Measurements from ENCODE around the gene AKR1C2.
"Not testable (repeated sequence)": the region's sequence is repeated elsewhere in the genome, so short reads cannot be mapped to it uniquely, and the experiment has no call there.

AKR1C2 gene

DNA sequence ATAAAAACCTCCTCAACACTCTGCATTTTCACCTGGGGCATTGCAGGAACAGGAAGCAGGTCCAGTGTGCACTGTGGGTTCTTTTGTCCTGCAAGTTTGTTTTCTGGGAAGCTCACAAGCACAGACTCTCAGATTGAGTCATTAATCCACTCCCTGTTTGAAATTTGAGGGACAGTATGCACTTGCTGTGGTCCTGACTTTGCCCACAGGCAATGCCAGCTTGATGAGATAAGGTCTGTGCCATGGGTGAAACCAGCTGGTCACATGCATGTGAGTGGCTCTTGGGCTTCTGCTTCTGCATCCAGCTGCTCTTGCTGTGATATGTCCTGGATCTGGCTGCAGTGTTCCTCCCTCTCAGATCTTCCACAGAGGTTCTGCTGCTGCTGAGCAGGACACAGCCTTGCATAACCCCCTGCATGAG, 21.8 kb upstream of the AKR1C2 start:
- H3K4me3 ChIP-seq (ENCODE audit: low read depth, low read length), result not testable (repeated sequence)

DNA sequence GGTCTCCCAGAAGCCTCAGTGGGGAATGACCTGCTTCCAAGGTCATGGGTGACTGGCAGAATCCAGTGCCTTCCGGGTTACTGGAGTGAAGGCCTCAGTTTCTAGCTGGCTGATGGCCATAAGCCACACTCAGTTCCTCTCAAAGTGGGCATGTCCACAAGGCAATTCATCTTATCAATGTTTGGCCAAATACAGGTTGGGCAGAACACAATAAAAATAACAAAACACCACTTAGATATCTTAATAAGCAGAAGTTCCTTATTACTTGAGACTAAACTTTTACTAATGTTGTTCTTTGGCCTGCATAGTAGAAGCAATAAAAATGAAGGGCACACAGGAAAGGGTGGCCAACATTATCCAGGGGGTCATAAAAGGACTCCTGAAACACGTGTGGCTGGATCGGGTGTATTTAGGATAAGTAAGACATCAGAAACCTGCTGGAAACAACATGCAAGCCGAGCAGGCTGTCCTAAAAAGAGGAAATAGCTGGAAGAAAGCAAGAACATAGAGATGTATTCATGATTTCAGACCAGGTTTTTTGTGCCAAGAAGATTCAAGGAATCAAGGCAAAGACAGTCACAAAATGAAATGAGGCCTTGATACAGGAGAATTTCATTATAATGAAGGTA, 19.6 kb upstream of the AKR1C2 start:
- H3K4me3 ChIP-seq (ENCODE audit: low read depth, low read length), result no peak overlapping the region

DNA sequence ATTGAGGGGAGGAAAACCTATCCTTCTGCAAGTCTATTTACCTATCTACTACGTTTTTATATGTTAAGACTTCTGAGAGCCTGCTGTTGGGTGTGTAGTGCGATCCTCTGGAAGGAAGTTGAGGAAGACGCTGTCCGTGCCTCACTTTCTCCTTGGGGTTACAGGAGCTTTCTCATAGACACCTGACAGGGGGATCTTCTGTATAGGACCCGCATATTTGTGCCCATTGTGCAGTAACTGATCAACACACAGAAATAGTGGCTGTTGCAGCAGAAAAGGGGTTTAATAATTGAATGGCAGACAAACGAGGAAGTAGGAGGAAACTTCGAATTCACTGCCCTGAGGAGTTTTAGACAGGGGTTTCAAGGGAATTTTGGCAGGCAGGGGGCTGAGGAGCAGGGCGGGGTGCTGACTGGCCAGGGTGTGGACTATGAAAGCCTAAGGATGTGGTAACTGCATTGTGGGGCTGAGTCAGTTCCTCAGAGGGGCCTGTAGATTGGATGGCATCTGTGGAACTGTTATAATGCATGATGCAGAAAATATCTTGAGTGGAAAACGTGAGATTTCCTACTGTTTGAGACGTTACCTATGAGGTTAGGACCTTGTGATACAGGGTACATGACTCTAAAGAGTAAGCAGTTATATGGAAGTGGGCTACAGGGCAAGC, 18.1 kb upstream of the AKR1C2 start:
- H3K4me3 ChIP-seq (ENCODE audit: low read depth, low read length), result not testable (repeated sequence)

DNA sequence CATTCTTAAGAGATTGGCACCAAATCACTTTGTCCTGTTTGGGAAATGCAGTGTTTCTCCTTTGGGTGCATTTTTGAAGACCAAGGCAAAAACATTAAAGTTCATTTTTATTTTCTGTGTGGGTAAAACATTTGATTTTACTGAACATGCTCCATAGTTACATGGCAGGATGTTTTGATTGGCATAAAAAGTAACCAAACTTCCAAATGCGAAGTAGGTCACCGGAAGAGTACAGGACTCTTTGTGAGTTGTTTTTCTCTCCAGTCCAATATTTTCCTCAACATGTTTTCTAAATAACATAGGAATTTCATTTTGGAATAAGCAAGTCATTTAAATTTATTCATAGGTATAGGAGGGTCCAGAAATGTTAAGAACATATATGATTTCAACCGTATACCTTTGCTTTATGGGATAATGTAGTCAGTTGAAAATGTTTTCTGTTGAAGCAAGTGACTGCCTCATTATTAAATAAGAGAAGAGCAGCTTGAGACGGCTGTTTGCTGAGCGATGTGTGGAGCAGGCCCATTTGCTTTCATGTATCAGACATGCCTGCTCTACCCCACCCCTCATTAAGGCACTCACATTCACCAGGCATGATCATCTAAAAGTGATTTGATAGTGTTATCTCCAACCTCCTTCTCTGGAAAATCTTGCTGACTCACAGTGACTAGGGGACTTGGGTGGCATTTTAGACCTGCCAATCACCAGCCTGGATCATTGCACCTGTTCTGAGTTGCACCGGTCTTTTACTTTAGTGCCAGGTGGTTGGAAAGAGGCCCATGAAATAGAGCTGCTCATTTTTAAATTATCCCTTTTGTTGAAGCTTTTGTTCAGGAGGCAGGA, 16.3 kb upstream of the AKR1C2 start:
- H3K4me3 ChIP-seq (ENCODE audit: low read depth, low read length), result not testable (repeated sequence)

DNA sequence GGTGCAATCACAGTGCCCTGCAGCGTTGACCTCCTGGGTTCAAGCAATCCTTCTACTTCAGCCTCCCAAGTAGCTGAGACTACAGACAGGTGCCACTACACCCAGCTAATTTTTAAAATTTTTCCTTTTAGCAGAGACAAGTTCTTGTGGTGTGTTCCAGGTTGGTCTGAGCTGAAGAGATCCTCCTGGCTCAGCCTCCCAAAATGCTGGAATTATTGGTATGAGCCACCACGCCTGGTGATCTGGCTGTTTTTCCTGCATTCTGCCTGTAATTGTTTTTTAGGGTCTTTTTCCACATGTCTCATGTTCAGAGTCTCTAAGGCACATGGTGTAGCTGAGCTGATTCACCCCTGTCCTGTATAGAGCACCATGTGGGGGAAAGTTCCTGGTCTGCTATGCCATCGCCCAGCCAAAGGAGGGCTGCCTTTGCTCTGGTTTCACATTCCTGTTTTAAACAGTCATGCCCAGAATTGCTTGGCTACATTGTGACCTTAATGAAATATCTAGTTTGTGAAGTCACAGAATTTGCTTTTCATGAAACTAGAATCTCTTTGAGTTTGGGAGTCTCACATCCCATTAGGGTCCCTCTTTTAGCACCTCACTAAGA, 15.1 kb upstream of the AKR1C2 start:
- not testable (repeated sequence) for H3K4me3 ChIP-seq (ENCODE audit: low read depth, low read length)

DNA sequence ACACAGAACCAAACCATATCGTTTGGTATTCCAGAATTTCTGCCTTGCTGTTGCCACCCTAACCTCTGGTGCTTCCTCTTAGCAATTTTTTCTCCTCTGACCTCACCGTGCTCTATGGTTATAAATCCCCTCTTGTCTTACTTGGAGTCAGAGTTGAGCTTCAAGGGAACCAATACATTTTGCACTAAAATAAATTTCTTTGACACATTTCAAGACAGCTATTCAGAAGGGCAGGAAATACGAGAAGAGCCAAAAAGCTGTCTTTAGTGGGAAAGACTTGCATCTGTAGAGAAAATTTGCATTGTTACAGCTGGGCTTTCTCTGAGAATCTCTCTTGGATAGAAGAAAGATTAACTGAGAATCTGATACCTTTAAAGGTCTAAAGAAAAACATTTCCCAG, 14.5 kb upstream of the AKR1C2 start:
- H3K4me3 ChIP-seq (ENCODE audit: low read depth, low read length), result no peak overlapping the region

DNA sequence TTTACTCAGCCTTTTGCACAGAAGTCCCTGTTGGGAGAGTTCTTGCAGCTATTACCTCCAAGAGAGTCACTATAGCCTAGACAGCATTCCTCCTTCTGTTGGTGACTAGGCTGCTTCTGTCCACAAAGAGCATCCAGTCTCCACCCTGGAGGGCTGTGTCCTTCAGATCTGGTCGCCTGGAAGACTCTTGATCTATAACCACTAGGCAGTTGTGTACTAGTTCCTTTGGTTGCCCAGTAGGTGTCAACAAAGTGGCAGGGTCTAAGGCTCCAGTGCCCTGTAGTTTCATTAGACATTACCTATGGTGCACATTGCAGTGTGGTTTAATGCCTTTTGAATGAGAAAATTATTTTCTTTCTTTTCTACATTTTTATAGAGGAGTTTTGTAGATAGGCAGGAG, 11.3 kb upstream of the AKR1C2 start:
- H3K4me3 ChIP-seq (ENCODE audit: low read depth, low read length), result no peak overlapping the region

DNA sequence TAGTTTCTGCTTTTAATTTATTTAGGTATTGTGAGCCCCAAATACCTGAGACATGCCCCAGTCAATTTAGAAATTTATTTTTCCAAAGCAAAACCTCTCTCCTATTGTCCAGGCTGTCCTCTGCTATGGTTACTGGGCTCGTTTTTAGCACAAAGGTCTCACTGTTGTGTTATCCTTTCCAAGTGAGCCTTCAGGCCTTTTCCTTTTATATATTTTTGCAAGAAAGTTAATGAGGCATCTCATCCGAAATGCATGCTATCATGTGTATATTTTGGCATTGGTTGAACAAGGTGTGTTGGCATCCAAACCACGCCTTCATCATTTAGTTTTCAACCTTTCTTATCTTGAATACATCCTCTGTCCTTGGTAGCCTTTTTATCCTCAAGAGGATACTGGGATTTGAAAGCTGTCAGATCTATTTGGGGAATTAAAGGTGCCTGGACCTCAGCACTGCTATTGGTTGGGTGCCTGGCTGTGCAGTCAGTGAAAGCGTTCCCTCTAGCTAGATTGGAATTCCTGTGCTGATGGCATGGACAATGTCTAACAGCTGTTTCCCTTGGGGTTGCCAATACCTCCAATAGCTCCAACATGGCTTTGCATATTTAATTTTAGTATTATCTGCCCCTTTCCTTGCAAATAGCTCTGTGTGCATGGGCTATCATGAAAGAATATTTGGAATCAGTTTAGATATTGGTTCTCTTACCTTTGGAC, 10.7 kb upstream of the AKR1C2 start:
- not testable (repeated sequence) for H3K4me3 ChIP-seq (ENCODE audit: low read depth, low read length)

DNA sequence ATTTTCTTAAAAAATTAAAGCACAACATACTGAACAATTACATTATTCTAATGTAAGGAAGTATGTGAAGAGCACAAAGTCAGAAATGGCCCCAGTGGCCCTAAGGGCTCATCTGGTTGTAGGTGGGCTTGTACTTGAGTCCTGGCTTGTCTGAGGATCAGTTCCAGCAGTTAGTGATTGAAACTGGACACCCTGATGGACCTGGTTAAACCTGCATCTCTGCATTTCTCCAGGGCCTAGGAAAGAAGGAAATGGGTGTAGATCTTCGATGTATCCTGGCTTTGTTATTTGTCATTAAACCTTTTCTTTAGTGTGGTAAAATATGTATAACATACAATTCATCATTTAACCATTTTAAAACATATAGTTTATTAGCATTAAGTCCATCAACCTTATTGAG, 9.7 kb upstream of the AKR1C2 start:
- no peak overlapping the region for H3K4me3 ChIP-seq (ENCODE audit: low read depth, low read length)

DNA sequence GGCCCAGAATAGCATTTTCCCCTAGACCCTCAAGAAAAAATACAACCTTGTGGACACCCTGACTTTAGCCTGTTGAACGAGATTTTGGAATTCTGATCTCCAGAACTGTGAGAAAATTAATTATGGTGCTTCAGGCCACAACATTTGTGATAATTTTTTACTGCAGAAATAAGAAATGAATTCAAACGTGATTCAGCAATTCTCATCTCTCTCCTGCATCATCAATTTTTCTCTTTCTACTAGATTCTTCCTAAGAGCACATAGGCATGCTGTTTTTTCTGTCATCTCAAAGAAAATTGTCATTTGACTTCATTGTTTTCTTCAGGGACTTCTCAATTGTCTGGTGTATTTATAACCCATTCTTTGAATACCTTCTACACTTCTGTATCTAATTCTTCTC, 8.9 kb upstream of the AKR1C2 start:
- H3K4me3 ChIP-seq (ENCODE audit: low read depth, low read length), result no peak overlapping the region

DNA sequence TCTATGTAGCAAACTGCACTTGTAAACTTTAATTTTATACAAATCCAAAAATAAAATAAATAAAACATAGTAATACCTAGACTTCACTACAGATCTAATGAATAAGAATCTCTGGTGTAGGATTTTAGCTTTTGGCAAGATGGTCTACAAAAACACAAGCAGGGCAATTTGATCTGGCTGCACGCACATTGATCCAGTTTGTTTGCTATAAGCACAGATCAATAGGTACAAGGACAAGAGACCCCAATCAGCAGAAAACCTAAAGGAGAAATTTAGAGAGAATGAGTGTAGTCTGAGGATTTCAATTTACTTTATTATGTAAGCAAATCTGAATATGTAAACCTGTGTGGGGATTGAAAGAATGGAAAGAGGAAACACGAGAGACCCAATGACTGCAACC, 7.7 kb upstream of the AKR1C2 start:
- not testable (repeated sequence) for H3K4me3 ChIP-seq (ENCODE audit: low read depth, low read length)

DNA sequence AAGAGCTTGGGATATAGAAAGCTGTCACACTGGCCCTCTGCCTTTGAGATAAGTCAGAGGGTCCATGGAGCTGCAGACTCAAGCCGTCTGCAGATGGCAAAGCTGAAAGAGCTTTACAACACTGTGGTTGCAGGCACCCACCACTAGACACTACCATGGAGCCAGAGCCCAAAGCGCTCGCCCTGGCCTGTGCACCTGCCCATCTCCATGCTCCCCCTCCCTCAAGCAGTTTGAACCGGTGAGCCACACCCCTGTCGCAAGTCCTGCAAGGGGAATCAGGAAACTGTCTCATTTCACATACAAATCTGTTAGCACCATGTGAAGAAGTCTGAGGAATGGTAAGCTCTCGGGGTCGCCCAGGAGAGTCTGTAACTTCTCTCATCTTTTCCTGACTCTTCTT, 6.4 kb upstream of the AKR1C2 start:
- H3K4me3 ChIP-seq (ENCODE audit: low read depth, low read length), result not testable (repeated sequence)

DNA sequence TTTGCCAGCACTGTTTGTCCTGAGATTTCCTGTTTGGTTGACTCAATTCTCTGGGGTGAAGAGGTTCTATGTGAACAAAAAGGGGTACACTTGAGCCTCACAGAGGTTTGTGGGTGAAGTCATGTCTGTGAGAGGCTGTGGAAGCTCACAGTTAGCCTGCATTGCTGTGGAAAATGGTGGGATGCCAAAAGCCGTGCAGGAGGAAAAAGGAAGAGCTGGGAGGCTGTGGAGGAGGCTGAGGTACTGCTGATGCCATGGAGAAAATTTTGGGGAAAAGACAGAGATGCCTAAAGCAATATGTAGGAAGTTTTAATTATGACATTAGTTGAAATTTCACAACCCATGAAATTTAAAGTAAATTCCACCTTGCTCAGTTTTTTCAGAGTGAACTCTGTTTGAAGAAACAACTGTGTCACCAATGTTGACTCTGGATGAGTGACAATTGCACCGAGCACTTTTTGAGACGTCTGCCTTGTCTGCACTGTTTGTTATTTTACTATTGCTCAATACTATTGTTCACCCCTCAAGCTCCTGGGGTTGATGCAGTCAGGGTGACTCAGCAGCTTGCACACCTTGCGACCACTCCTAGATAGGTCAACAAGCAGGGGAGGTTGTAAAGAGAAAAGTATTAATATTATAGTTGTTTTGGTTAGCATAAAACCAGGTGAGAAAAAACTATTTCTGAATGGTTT, 5.3 kb upstream of the AKR1C2 start:
- H3K4me3 ChIP-seq (ENCODE audit: low read depth, low read length), result not testable (repeated sequence)

DNA sequence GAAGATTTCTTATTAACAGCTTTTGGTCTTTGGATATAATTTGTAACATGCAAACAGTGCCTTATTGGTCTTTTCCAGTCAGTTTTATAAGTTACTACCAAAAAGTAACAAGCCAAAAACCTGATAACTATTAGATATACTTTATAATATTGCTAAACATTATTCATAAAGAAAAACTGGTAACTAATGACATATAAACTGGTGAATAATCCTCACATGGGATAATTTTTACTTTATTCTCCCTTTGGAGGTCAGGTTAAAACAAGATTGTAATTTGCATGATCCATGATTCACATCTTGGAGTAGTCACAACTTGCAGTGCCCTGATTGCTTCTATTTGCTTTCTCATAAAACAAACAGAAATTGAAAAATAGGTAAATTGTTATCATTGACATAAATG, 844 bp upstream of the AKR1C2 start:
- H3K4me3 ChIP-seq (ENCODE audit: low read depth, low read length), result not testable (repeated sequence)

DNA sequence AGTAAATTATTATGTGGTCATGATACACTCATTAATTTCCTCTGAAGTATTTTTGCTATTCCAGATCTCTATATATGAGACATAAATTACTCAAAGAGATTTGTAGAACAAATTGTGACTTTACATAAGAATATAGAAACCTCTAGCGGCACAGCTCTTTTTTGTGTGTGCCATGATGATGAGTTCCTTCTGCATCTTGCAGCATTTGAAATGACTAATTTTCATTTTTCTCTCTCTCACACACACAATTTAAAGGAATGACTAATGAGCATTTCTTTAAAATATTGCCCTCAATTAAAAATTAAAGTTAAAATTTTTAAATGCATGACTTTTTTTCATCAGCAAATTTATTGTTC, 351 bp upstream of the AKR1C2 start:
- H3K4me3 ChIP-seq (ENCODE audit: low read depth, low read length), result not testable (repeated sequence)

DNA sequence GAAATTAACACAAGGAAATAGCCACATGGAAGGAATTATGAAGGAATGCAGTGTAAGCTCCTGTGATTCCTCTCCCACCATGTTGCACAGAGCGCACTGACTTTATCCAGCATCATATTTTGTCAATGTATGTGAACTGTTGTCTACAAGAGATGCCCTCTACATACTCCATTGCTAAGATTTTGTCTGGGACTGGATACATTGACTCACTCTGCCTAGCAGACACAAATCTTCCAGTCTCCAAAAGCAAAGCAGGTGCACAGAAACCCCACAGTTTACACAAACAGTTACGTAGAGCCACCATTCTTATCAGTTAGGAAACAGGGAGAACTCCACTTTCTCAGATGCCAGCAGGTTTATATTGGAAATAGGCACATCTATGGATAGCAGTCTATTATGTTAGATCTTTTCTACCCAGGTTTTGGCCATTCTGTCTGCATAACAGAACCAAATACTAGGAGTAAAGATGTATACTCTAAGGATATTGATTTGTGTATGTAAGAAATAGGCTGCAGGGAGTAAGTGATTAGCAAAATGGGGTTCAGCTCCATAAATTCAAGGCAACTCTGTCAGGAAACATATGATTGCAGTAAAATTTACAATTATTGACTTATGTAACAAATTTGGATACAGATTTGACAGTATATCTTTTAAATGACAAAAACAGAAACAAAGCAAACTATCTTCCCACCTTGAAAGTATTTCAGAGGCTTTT, 1.5 kb downstream of the AKR1C2 start:
- H3K4me3 ChIP-seq (ENCODE audit: low read depth, low read length), result no peak overlapping the region

DNA sequence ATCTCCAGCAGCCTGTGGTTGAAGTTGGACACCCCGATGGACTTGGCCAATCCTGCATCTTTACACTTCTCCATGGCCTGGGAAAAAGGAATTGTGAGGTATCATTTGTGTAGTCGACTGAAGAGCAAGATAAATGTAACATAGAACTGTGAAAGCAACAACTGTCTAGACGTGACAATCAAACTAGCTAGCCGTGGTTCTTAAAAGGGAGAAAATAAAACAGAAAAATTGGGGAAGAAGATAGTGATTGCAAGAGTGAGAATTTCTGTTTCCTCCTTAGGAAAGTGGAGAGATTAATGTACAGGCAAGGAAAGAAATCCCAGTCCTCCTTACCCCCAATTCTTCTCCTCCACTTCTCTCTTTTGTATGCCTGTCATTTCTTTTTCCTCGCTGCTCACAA, 5.0 kb downstream of the AKR1C2 start:
- no peak overlapping the region for H3K4me3 ChIP-seq (ENCODE audit: low read depth, low read length)

DNA sequence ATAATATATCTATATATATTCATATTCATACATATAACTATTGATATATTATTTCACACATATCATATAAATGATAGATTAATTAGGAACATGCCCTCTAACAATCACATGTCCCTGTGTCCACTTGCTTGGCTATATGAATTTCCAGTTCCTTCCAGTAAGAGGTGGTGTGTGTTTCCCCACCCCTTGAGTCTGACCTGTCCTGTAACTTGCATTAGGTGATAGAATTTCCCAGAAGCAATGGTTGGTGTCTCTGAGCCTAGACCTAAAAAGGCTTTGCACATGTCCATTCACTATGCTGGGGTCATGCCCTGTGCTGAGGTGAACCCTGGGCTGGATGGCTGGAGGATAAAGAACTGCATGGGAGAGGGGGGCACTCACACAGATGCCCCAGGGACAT, 9.4 kb downstream of the AKR1C2 start:
- not testable (repeated sequence) for H3K4me3 ChIP-seq (ENCODE audit: low read depth, low read length)

DNA sequence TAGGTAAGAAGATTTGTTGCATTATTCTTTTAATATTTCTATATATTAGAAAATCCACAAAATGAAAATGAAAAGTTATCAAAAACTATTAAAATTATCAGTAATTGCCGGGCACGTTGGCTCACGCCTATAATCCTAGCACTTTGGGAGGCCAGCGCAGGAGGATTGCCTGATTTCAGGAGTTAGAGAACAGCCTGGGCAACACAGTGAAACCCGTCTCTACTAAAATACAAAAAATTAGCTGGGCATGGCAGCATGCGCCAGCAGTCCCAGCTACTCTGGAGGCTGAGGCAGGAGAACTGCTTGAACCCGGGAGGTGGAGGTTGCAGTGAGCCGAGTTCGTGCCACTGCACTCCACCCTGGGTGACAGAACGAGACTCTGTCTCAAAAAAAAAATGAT, 11.1 kb downstream of the AKR1C2 start:
- not testable (repeated sequence) for H3K4me3 ChIP-seq (ENCODE audit: low read depth, low read length)

DNA sequence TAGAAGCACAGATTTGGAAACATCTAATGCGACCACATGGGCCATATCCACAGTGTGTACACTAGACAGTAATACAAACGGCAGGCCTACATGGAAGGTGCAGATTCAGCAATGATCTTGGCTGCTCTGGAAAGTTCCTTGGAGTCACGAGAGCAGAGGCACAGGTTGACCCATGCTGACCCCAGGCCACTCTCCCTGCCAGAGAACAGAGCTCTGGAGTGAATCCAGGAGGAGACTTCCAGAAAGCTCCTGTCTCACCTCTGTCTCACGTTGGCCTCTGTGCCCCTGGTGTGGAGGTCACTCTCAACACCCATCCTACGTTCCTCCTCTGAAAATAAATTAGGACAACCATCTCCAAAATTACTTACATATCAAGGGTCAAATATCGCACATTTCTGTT, 12.2 kb downstream of the AKR1C2 start:
- not testable (repeated sequence) for H3K4me3 ChIP-seq (ENCODE audit: low read depth, low read length)
